Neural progenitor cell (in vitro differentiated cells): ENCODE measurements around the gene RGCC.

ENCODE experiments used
- CTCF ChIP-seq: fragments of 200-600 bp; sonication (generic); IDR thresholded peaks from 2 replicates; pipeline ENCODE4 v1.5.1; 2017; ENCODE audit warnings: antibody characterized with exemption, mild to moderate bottlenecking
- EZH2 ChIP-seq: fragments of 200-600 bp; sonication (generic); IDR thresholded peaks from 2 replicates; pipeline ENCODE4 v1.6.1; 2017; ENCODE audit warnings: antibody characterized with exemption, mild to moderate bottlenecking, moderate library complexity
- EZH2phosphoT487 ChIP-seq: fragments of 200-600 bp; sonication (generic); IDR thresholded peaks from 2 replicates; pipeline ENCODE4 v1.6.1; 2017; ENCODE audit warnings: antibody characterized with exemption

- TF ChIP-seq CTCF (no peak), EZH2 (no peak), EZH2phosphoT487 (no peak)
Observed at GRCh38 chr13:41468631-41469030, 11.3 kb downstream of the RGCC start.
